Right lobe of liver (tissue), 6 donors: ENCODE data around the gene TCF12. TPM values are rescaled to one million over a fixed set of nuclear protein-coding genes. Genes with fewer than 3 reads are reported as not detected.
A peak's percentile ranks its signal among the peaks of the same experiment; 100 is the strongest.

Experiments
- ATAC-seq, 4 donors: fragments of 200-7000 bp; cut with Tn5 transposase; one replicate each; pipeline ENCODE4 v1.9.1; 2020; ENCODE audit warnings: mild to moderate bottlenecking in 4 of 4, moderate library complexity in 4 of 4
- DNase-seq, 3 donors: peaks; one replicate each; pipeline ENCODE4 v3.0.0-alpha.2; 2020
- H3K27ac ChIP-seq, 3 donors: fragments of 200-600 bp; one replicate each; pipeline ENCODE4 v1.8.0; 2022
- H3K27me3 ChIP-seq, 2 donors: fragments of 200-600 bp; one replicate each; pipeline ENCODE4 v1.8.0; 2022
- H3K36me3 ChIP-seq, 4 donors: fragments of 200-600 bp; sonication (generic) in 1 of 4; one replicate each; pipeline versions ENCODE4 v1.5.1 to v1.8.0; 2017 to 2022; ENCODE audit warnings: control low read depth in 1 of 4
- H3K4me1 ChIP-seq, 4 donors: fragments of 200-600 bp; sonication (generic) in 1 of 4; one replicate each; pipeline versions ENCODE4 v1.5.1 to v1.8.0; 2017 to 2022; ENCODE audit warnings: control low read depth in 1 of 4
- H3K4me3 ChIP-seq, 3 donors: fragments of 200-600 bp; one replicate each; pipeline ENCODE4 v1.8.0; 2022
- H3K9me3 ChIP-seq, 4 donors: fragments of 200-600 bp; sonication (generic) in 1 of 4; one replicate each; pipeline versions ENCODE4 v1.5.1 to v1.8.0; 2017 to 2022; ENCODE audit warnings: control low read depth in 1 of 4
- POLR2A ChIP-seq: fragments of 450-650 bp; IDR thresholded peaks from one replicate; pipeline ENCODE4 v1.6.1; 2017; ENCODE audit warnings: antibody characterized with exemption, mild to moderate bottlenecking
- WGBS: methylation state at CpG from one replicate; pipeline ENCODE4 v1.1.6; 2018; ENCODE audit warnings: low coverage, low lambda C conversion rate; ENCODE audit not compliant: insufficient coverage; ENCODE audit errors: missing lambda C conversion rate; 5-methylcytosine and 5-hydroxymethylcytosine counted together
- intact Hi-C, 2 donors: fragments of 100-400 bp; cut with DNase I; formaldehyde crosslinking; loops; one replicate each; pipeline versions ENCODE4 v1.11.2 to v1.14.1; 2022
- total RNA-seq, 6 experiments: library from RNA; depleted of rRNA in 2 of 6; stranded (reverse); fragments of >200 nt in 2 of 6; fragmentation: NEBNext Ultra II Directional in 3 of 6; extraction: Animal tissue kit (Norgen Biotek cat#: 25700) in 3 of 6; gene quantifications; one replicate each; pipeline versions ENCODE4 v1.1.0 to v1.2.4, GENCODE V29; 2016 to 2023
- TF ChIP-seq, protein P1 (sequence below), 4 donors: fragments of 200-600 bp in 3 of 4; fragments of 450-650 bp in 1 of 4; IDR thresholded peaks; one replicate each; pipeline versions ENCODE4 v1.5.1 to v1.8.0; 2016 to 2022; ENCODE audit warnings: antibody characterized with exemption in 4 of 4, mild to moderate bottlenecking in 2 of 4
- donor health status: DM: no; HTN: yes; CAD: no.
- donor health status: DM: no; HTN: no; CAD: no.
- donor health status: DM: no; HTN: no; CAD: no.
- donor health status: DM: no; HTN: yes; CAD: no.
- donor health status: DM: no; HTN: yes; CAD: no.

The TCF12 gene
- total RNA-seq, 6 experiments from 2014 or later = 28.9 to 41.9 (median 35.3) TPM

GRCh38 chr15:57061696-57062095 lies 143.3 kb downstream of the TCF12 start:
- TF ChIP-seq, protein P1, sequence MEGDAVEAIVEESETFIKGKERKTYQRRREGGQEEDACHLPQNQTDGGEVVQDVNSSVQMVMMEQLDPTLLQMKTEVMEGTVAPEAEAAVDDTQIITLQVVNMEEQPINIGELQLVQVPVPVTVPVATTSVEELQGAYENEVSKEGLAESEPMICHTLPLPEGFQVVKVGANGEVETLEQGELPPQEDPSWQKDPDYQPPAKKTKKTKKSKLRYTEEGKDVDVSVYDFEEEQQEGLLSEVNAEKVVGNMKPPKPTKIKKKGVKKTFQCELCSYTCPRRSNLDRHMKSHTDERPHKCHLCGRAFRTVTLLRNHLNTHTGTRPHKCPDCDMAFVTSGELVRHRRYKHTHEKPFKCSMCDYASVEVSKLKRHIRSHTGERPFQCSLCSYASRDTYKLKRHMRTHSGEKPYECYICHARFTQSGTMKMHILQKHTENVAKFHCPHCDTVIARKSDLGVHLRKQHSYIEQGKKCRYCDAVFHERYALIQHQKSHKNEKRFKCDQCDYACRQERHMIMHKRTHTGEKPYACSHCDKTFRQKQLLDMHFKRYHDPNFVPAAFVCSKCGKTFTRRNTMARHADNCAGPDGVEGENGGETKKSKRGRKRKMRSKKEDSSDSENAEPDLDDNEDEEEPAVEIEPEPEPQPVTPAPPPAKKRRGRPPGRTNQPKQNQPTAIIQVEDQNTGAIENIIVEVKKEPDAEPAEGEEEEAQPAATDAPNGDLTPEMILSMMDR (IDR thresholded peaks at IDR 0.05) = no peak
- TF ChIP-seq POLR2A = no peak
- no peaks in the 10 kb centered on the region for H3K9me3 ChIP-seq
- 98% methylated on average over 2 of the region's 2 CpGs for WGBS
- ATAC-seq (no peak), DNase-seq (no peak)
- peaks cover 0 to 4% (median 0%) of the 10 kb centered on the region in 4 donors for H3K4me1 ChIP-seq
- H3K27ac ChIP-seq = no peak overlapping the region
- H3K4me3 ChIP-seq = no peak overlapping the region
- H3K27me3 ChIP-seq = no peaks in the 10 kb centered on the region
- intact Hi-C loops = no loop called here
- no peaks in the 10 kb centered on the region for H3K36me3 ChIP-seq

- Histone ChIP-seq H3K4me1 (no peaks in the 10 kb centered on the region), H3K27ac (no peak overlapping the region), H3K9me3 (no peaks in the 10 kb centered on the region), H3K27me3 (no peaks in the 10 kb centered on the region), H3K4me3 (no peak overlapping the region), H3K36me3 (no peaks in the 10 kb centered on the region)
- ATAC-seq (peak; percentile 49 to 87 (median 71)), DNase-seq (no peak)
- intact Hi-C loops = no loop called here
- no peak for TF ChIP-seq POLR2A
- TF ChIP-seq, protein P1 (IDR thresholded peaks at IDR 0.05) = no peak
Observed at GRCh38 chr15:57064033-57064432, 145.6 kb downstream of the TCF12 start.

DNA sequence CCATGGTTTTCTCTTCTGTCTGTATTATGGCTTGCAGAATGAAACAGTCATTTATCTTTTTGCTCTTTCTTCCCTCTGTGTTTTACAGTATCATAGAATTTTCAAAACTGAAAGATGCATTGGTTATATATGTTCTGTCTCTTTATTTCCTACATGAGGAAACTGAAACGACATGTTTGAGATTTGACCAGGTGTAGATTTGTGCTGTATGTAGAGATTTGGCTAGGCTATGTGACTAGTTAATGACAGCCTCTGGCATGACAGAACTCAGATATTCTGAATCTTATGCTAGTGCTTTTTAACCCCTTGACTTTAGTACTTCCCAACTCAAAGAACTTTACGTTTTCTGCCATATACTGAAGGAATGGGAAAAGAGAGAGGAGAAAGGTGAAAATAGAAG lies 151.0 kb downstream of the TCF12 start:
- WGBS = 82% methylated on average over 2 of the region's 2 CpGs
- Histone ChIP-seq H3K4me1 (no peaks in the 10 kb centered on the region), H3K27me3 (no peaks in the 10 kb centered on the region), H3K4me3 (no peak overlapping the region), H3K36me3 (no peaks in the 10 kb centered on the region), H3K27ac (no peak overlapping the region), H3K9me3 (no peaks in the 10 kb centered on the region)
- intact Hi-C loops = no loop called here
- DNase-seq = no peak
- no peak for ATAC-seq
- TF ChIP-seq, protein P1 (IDR thresholded peaks at IDR 0.05) = no peak
- TF ChIP-seq POLR2A = no peak

GRCh38 chr15:57070674-57071073 lies 152.2 kb downstream of the TCF12 start:
- Histone ChIP-seq H3K4me3 (no peak overlapping the region), H3K27ac (no peak overlapping the region), H3K9me3 (no peaks in the 10 kb centered on the region), H3K27me3 (no peaks in the 10 kb centered on the region), H3K4me1 (no peaks in the 10 kb centered on the region), H3K36me3 (no peaks in the 10 kb centered on the region)
- intact Hi-C loops = no loop called here
- WGBS = 100% methylated on average over 1 of the region's 1 CpG
- ATAC-seq = no peak
- no peak for DNase-seq
- TF ChIP-seq POLR2A = no peak
- TF ChIP-seq, protein P1 (IDR thresholded peaks at IDR 0.05) = no peak

- H3K27me3 ChIP-seq = no peaks in the 10 kb centered on the region
- H3K36me3 ChIP-seq = no peaks in the 10 kb centered on the region
- no peak for TF ChIP-seq POLR2A
- TF ChIP-seq, protein P1 (IDR thresholded peaks at IDR 0.05) = no peak
- no peak overlapping the region for H3K4me3 ChIP-seq
- H3K9me3 ChIP-seq = no peaks in the 10 kb centered on the region
- no peak overlapping the region for H3K27ac ChIP-seq
- intact Hi-C loops = no loop called here
- ATAC-seq (no peak), DNase-seq (no peak)
- no peaks in the 10 kb centered on the region for H3K4me1 ChIP-seq
- WGBS = 58% methylated on average over 5 of the region's 5 CpGs
Observed at GRCh38 chr15:57079446-57079845, 161.0 kb downstream of the TCF12 start.
